DND-41 (cell line): ENCODE data around the gene PSD4.

Experiments
- ATAC-seq: fragments of 200-7000 bp; cut with Tn5 transposase; 3 replicates; pipeline ENCODE4 v1.9.1; 2021; ENCODE audit warnings: low read depth; ENCODE audit not compliant: insufficient read depth
- DNase-seq: peaks from one replicate; pipeline ENCODE4 v3.0.0-alpha.2; 2020
- H2AFZ ChIP-seq: 2 replicates; pipeline ENCODE4 v1.6.0; 2012; ENCODE audit warnings: low read depth, low read length
- H3K27ac ChIP-seq: 2 replicates; pipeline ENCODE4 v1.5.1; 2012; ENCODE audit warnings: low read length, inconsistent platforms
- H3K27me3 ChIP-seq: fragments of 200-600 bp; sonication (generic); 2 replicates; pipeline ENCODE4 v1.6.0; 2012; ENCODE audit warnings: low read length, mild to moderate bottlenecking, inconsistent platforms; ENCODE audit not compliant: insufficient read depth, poor library complexity
- H3K36me3 ChIP-seq: 2 replicates; pipeline ENCODE4 v1.5.1; 2012; ENCODE audit warnings: low read length, inconsistent platforms; ENCODE audit not compliant: insufficient read depth
- H3K4me1 ChIP-seq: 2 replicates; pipeline ENCODE4 v1.5.1; 2012; ENCODE audit warnings: mild to moderate bottlenecking, low read length; ENCODE audit not compliant: insufficient read depth
- H3K4me2 ChIP-seq: 2 replicates; pipeline ENCODE4 v1.6.0; 2012; ENCODE audit warnings: mild to moderate bottlenecking, moderate library complexity, low read length, inconsistent platforms; ENCODE audit not compliant: insufficient read depth
- H3K4me3 ChIP-seq, 2 experiments: fragments of 200-600 bp in 1 of 2; shearing (Covaris generic) in 1 of 2; 2 replicates each; pipeline ENCODE4 v1.5.1; 2012 to 2016; ENCODE audit warnings: inconsistent platforms in 2 of 2, low read length in 2 of 2, mild to moderate bottlenecking in 2 of 2, low read depth in 1 of 2, moderate library complexity in 1 of 2
- H3K79me2 ChIP-seq: 2 replicates; pipeline ENCODE4 v1.6.0; 2012; ENCODE audit warnings: low read length, inconsistent platforms; ENCODE audit not compliant: insufficient read depth
- H3K9ac ChIP-seq: 2 replicates; pipeline ENCODE4 v1.6.0; 2012; ENCODE audit warnings: low read depth, mild to moderate bottlenecking, inconsistent platforms, low read length, moderate library complexity
- H3K9me3 ChIP-seq: 2 replicates; pipeline ENCODE4 v1.5.1; 2012; ENCODE audit warnings: low read length, moderate library complexity, mild to moderate bottlenecking, inconsistent platforms; ENCODE audit not compliant: insufficient read depth, severe bottlenecking
- H4K20me1 ChIP-seq: 2 replicates; pipeline ENCODE4 v1.6.0; 2012; ENCODE audit warnings: low read length; ENCODE audit not compliant: insufficient read depth
- EZH2 ChIP-seq: IDR thresholded peaks from 3 replicates; pipeline ENCODE4 v1.6.1; 2012; ENCODE audit warnings: borderline replicate concordance, low read depth, mild to moderate bottlenecking, moderate library complexity, low read length, inconsistent platforms; ENCODE audit not compliant: severe bottlenecking
- TF ChIP-seq, protein P1 (sequence below): IDR thresholded peaks from 2 replicates; pipeline ENCODE4 v1.5.1; 2012; ENCODE audit warnings: borderline replicate concordance, low read length, moderate library complexity, mild to moderate bottlenecking; ENCODE audit not compliant: poor library complexity, severe bottlenecking; ENCODE audit errors: extremely low read depth

The PSD4 gene

GRCh38 chr2:113178891-113179290, 5.1 kb downstream of the PSD4 start:
- ATAC-seq (no peak), DNase-seq (no peak)
- H3K9me3 ChIP-seq = no peaks in the 10 kb centered on the region
- no peak for TF ChIP-seq EZH2
- TF ChIP-seq, protein P1, sequence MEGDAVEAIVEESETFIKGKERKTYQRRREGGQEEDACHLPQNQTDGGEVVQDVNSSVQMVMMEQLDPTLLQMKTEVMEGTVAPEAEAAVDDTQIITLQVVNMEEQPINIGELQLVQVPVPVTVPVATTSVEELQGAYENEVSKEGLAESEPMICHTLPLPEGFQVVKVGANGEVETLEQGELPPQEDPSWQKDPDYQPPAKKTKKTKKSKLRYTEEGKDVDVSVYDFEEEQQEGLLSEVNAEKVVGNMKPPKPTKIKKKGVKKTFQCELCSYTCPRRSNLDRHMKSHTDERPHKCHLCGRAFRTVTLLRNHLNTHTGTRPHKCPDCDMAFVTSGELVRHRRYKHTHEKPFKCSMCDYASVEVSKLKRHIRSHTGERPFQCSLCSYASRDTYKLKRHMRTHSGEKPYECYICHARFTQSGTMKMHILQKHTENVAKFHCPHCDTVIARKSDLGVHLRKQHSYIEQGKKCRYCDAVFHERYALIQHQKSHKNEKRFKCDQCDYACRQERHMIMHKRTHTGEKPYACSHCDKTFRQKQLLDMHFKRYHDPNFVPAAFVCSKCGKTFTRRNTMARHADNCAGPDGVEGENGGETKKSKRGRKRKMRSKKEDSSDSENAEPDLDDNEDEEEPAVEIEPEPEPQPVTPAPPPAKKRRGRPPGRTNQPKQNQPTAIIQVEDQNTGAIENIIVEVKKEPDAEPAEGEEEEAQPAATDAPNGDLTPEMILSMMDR = no peak
- H4K20me1 ChIP-seq = peaks cover 78% of the 10 kb centered on the region
- H3K4me3 ChIP-seq = no peak overlapping the region
- H3K4me2 ChIP-seq = 0 out of 2 replicates have a peak overlapping the region, but pooled peaks have one; percentile 15
- no peaks in the 10 kb centered on the region for H3K27me3 ChIP-seq
- H3K36me3 ChIP-seq = peaks cover 85% of the 10 kb centered on the region
- no peak overlapping the region for H2AFZ ChIP-seq
- H3K27ac ChIP-seq = peak overlapping the region; percentile 15; the same call in 1 of the 2 replicates
- H3K79me2 ChIP-seq = peaks cover 100% of the 10 kb centered on the region
- H3K9ac ChIP-seq = no peak overlapping the region
- peaks cover 71% of the 10 kb centered on the region for H3K4me1 ChIP-seq

GRCh38 chr2:113179446-113180045, 5.8 kb downstream of the PSD4 start:
- Histone ChIP-seq H3K9me3 (no peaks in the 10 kb centered on the region), H4K20me1 (peaks cover 83% of the 10 kb centered on the region), H3K4me3 (no peak overlapping the region), H3K36me3 (peaks cover 91% of the 10 kb centered on the region), H3K79me2 (peaks cover 100% of the 10 kb centered on the region), H3K27ac (no peak overlapping the region; the same call in 1 of the 2 replicates), H3K27me3 (no peaks in the 10 kb centered on the region), H2AFZ (no peak overlapping the region), H3K4me2 (0 out of 2 replicates have a peak overlapping the region, but pooled peaks have one; percentile 2), H3K9ac (no peak overlapping the region), H3K4me1 (peaks cover 67% of the 10 kb centered on the region)
- ATAC-seq (no peak), DNase-seq (no peak)
- no peak for TF ChIP-seq EZH2
- TF ChIP-seq, protein P1 = no peak

DNA sequence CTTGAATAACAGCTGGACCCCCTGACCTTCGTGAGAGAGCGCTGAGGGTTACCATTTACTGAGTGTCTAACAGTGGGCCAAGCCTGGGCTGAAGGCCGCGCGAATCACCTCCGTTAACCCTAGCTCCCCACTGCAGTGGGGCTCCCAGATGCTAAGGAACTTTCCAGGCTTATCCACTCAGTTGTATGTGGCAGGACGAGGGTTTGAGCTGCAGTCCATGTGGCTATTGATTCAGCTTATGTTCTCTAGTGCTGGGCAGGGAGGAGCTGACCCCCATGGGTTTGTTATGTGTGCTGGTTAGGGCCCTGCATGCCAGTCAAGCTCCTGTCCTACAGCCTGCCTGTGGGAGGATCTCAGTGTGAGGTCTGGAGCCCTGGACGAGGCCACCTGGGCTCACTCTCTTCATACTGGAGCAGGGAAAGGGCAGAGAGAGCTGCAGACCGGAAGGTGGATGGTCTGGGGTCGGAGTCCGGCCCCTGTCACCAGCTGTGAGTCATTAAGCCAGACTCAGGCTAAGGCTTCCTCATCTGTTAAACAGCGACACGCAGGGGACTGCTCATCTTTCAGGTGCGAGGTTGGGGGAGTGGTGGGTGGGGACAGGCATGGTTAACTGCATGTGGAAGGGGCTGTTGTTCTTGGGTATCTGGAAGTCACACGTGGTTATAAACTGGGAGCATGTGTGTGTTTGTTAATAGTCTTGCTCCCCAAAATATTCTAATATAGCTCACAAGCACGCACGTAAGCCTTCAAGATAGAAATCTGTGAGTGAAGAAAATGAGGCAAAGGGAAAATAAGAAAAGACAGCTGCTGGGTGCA, 6.6 kb downstream of the PSD4 start:
- TF ChIP-seq EZH2 = no peak
- TF ChIP-seq, protein P1 = no peak
- Histone ChIP-seq H3K27ac (peak overlapping the region; percentile 24), H3K36me3 (peaks cover 95% of the 10 kb centered on the region), H3K27me3 (no peaks in the 10 kb centered on the region), H4K20me1 (peaks cover 91% of the 10 kb centered on the region), H3K9ac (no peak overlapping the region), H3K4me2 (no peak overlapping the region), H3K9me3 (no peaks in the 10 kb centered on the region), H3K79me2 (peaks cover 98% of the 10 kb centered on the region), H3K4me1 (peaks cover 60% of the 10 kb centered on the region), H3K4me3 (no peak overlapping the region), H2AFZ (no peak overlapping the region)
- no peak for DNase-seq
- no peak for ATAC-seq
